ENCODE measurements around the gene ACER1. TPM values are rescaled to one million over a fixed set of nuclear protein-coding genes. Genes with fewer than 3 reads are reported as not detected.

Gene ACER1
- total and polyA plus RNA-seq, 10 of the 15 experiments (the other 5 are each of a cell fraction or from before 2014, with no cell fraction given) = not detected

DNA sequence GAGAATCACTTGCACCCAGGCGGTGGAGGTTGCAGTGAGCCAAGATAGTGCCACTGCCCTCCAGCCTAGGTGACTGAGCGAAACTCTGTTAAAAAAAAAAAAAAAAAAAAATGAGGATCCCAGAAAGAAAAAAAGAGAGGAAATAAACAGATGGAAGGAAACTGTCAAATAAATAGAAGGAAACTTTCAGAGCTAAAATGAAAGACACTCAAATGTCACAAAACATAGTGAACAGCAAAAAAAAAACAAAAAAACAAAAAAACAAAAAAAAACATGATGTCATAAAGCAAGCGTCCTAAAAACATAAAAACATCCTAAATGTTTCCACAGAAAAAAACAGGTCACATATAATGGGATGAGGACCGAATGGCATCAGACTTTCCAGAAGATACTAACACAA is 68.6 kb downstream of the ACER1 start:
- intact Hi-C loops (cut with micrococcal nuclease; ENCODE audit: unreplicated experiment) = no loop called here
- no peak for ATAC-seq
- H4K20me1 ChIP-seq (ENCODE audit: control insufficient read depth, insufficient read depth) = peaks cover 4% of the 10 kb centered on the region; the same call in 1 of the 2 replicates
- no peak for TF ChIP-seq CREM (IDR thresholded peaks at IDR 0.05; ENCODE audit: low read depth)
- no peak for TF ChIP-seq KLF5 (IDR thresholded peaks at IDR 0.05; ENCODE audit: partially characterized antibody)
- no peak for TF ChIP-seq SIN3A (IDR thresholded peaks at IDR 0.05; ENCODE audit: low read depth, low read length)
- TF ChIP-seq, protein P1, sequence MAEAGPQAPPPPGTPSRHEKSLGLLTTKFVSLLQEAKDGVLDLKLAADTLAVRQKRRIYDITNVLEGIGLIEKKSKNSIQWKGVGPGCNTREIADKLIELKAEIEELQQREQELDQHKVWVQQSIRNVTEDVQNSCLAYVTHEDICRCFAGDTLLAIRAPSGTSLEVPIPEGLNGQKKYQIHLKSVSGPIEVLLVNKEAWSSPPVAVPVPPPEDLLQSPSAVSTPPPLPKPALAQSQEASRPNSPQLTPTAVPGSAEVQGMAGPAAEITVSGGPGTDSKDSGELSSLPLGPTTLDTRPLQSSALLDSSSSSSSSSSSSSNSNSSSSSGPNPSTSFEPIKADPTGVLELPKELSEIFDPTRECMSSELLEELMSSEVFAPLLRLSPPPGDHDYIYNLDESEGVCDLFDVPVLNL (IDR thresholded peaks at IDR 0.05; ENCODE audit: low read depth, low read length) = no peak
- TF ChIP-seq, protein P2, sequence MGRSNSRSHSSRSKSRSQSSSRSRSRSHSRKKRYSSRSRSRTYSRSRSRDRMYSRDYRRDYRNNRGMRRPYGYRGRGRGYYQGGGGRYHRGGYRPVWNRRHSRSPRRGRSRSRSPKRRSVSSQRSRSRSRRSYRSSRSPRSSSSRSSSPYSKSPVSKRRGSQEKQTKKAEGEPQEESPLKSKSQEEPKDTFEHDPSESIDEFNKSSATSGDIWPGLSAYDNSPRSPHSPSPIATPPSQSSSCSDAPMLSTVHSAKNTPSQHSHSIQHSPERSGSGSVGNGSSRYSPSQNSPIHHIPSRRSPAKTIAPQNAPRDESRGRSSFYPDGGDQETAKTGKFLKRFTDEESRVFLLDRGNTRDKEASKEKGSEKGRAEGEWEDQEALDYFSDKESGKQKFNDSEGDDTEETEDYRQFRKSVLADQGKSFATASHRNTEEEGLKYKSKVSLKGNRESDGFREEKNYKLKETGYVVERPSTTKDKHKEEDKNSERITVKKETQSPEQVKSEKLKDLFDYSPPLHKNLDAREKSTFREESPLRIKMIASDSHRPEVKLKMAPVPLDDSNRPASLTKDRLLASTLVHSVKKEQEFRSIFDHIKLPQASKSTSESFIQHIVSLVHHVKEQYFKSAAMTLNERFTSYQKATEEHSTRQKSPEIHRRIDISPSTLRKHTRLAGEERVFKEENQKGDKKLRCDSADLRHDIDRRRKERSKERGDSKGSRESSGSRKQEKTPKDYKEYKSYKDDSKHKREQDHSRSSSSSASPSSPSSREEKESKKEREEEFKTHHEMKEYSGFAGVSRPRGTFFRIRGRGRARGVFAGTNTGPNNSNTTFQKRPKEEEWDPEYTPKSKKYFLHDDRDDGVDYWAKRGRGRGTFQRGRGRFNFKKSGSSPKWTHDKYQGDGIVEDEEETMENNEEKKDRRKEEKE (IDR thresholded peaks at IDR 0.05) = no peak
- no peak for TF ChIP-seq NFYA (IDR thresholded peaks at IDR 0.05; ENCODE audit: borderline replicate concordance, low read depth, low read length)
- TF ChIP-seq FOXK2 (IDR thresholded peaks at IDR 0.05) = no peak
- TF ChIP-seq RAD51 (IDR thresholded peaks at IDR 0.05) = no peak
- TF ChIP-seq TCF7 (IDR thresholded peaks at IDR 0.05; ENCODE audit: borderline replicate concordance) = no peak
- no peak for TF ChIP-seq RFX5 (IDR thresholded peaks at IDR 0.05; ENCODE audit: low read depth, low read length)
- TF ChIP-seq MEF2B (IDR thresholded peaks at IDR 0.05; ENCODE audit: partially characterized antibody, poor library complexity, severe bottlenecking) = no peak
- no peak for DNase-seq (ENCODE audit: low read depth, low spot score)
- no peaks in the 10 kb centered on the region for H3K79me2 ChIP-seq (ENCODE audit: control insufficient read depth, insufficient read depth, low read length)
- H3K4me2 ChIP-seq (ENCODE audit: control insufficient read depth, insufficient read depth) = no peak overlapping the region
- no peak overlapping the region for H2AFZ ChIP-seq (ENCODE audit: control insufficient read depth, low read depth, low read length)
- H3K27ac ChIP-seq (ENCODE audit: control insufficient read depth, insufficient read depth) = no peak overlapping the region
- WGBS (ENCODE audit: insufficient coverage, insufficient replicate concordance, low lambda C conversion rate, missing lambda C conversion rate) = 98% methylated on average over 3 of the region's 4 CpGs
- no peaks in the 10 kb centered on the region; a peak in 1 of 4 replicates for H3K27me3 ChIP-seq (replicated peaks in 1 of 2; ENCODE audit: control insufficient read depth in 2 of 2, insufficient read depth in 2 of 2, low read length in 1 of 2)
- BruUV-seq (replicated peaks) = no TSS peak
- FAIRE-seq = no peak
- SMC1A ChIA-PET (ENCODE audit: uncharacterized antibody, unreplicated experiment) = no interaction called here
- RAD21 ChIA-PET (ENCODE audit: unreplicated experiment) = no interaction called here
- H3K36me3 ChIP-seq (ENCODE audit: control insufficient read depth in 2 of 2, insufficient read depth in 2 of 2, low read length in 1 of 2) = peaks cover 7 to 34% of the 10 kb centered on the region in 2 experiments; a peak in 3 of 4 replicates
- H3K4me3 ChIP-seq = no peak overlapping the region
- CTCF ChIA-PET = interaction anchor here (0.7 to 1.1 kb wide), 2 partner anchors 47 to 315 kb away, joined by 3 to 4 read pairs; no protein-coding TSS in a partner anchor
- POLR2A ChIA-PET = interaction anchor here (0.7 kb wide), 1 partner anchor 399 kb away, joined by 4 read pairs; no protein-coding TSS in a partner anchor
- in situ Hi-C loops (cut with MboI) = no loop called here
- no peaks in the 10 kb centered on the region for H3K9me3 ChIP-seq (replicated peaks; ENCODE audit: control insufficient read depth, insufficient read depth, low read length)
- no peaks in the 10 kb centered on the region for H3K4me1 ChIP-seq (ENCODE audit: control insufficient read depth, insufficient read depth, low read length)
- H3K9ac ChIP-seq (ENCODE audit: control insufficient read depth, insufficient read depth, low read length) = no peak overlapping the region
